Kidney tubule cell (primary cell): ENCODE data around the gene STOX1.
A peak's percentile ranks its signal among the peaks of the same experiment; 100 is the strongest.
"Not testable (repeated sequence)": the region's sequence is repeated elsewhere in the genome, so short reads cannot be mapped to it uniquely, and the experiment has no call there.

ENCODE experiments used
- DNase-seq: peaks from one replicate; pipeline ENCODE4 v3.0.0-alpha.2; 2018; ENCODE audit warnings: low spot score

Gene STOX1

GRCh38 chr10:68826764-68827591 lies at the start of gene STOX1:
Gene STOX1, plus strand, starts transcription at chr10:68827531. Its CDS starts 93 bp downstream, at chr10:68827624.
- DNase-seq = peak; percentile 62

DNA sequence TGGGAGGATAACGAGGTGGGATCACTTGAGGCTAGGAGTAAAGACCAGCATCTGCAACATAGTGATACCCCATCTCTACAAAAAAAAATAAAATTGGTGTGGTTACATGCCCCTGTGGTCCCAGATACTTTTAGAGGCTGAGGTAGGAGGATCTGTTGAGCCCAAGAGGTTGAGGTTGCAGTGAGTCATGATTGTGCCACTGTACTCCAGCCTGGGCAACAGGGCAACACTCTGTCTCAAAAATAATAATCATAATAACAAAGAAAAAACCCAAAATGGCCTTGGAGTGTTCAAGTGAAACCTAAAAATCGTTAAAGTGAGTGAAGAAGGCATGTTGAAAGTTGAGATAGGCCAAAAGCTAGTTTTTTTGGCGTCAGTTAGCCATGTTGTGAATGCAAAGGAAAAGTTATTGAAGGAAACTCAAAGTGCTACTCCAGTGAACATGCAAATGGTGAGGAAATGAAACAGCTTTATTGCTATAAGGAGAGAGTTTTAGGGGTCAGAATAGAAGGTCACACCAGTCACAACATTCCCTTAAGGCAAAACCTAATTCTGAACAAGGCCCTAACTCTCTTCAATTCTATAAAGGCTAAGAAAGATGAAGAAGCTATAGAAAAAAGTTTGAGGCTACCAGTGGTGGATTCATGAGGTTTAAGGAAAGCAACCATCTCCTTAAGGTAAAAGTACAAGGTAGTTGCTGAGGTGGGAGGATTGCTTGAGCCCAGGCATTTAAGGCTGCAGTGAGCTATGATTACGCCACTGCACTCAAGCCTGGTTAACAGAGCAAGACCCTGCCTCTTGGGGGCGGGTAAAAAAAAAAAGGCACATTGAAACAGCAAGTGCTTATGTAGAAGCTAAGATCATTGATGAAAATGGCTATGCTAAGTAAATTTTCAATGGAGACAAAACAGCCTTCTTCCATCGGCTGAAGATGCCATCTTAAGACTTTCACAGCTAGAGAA lies 45.4 kb upstream of the STOX1 start:
- DNase-seq = no peak

DNA sequence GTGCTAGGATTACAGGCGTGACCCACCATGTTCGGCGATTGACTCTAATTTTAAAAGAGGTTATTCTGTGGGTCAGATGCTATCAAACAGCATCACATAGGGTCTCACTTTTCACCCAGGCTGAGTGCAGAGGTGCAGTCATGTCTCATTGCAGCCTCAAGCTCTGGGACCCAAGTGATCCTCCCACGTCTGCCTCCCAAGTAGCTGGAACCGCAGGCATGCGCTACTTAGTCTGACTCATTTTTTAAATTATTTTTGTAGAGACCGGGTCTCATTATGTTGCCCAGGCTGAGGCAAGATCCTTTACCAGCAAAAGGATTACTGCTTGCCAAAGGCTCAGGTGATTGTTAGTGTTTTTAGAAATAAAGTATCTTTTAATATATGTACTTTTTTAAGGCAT lies 42.9 kb upstream of the STOX1 start:
- DNase-seq = no peak

DNA sequence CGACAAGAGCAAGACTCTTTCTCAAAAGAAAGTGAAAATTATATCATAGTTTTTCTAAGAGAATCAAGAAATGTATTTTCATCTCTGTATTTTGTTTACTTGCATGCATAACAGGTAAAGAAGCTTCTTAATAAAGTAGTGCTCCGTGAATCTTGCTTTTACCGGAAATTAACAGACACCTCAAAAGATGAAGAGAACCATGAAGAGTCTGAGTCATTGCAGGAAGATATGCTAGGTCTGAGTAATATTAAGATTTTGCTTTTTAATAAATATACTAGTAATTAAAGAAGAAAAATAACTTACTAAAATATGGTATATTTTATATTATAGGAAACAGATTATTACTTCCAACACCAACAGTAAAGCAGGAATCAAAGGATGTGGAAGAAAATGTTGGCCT lies 39.5 kb upstream of the STOX1 start:
- no peak for DNase-seq

- DNase-seq = no peak
Measured at GRCh38 chr10:68790476-68790875, 36.9 kb upstream of the STOX1 start.

DNA sequence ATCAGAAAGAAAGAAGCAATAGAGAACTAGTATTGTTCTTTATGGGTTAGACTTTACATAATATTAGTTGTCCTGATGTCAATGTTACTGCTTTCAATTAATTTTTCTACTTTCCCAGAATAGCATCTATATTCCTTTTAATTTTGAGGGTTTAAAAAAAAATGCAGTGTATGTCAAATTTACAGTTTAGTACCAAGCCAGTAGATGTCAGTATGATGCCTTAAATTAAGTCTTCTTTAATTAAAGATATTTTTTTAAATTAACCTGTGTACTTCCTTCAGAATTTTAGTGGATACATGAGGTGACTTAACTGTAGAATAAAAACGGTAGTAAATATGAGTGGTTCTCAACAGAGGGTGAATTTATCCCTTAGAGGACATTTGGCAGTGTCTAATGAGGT lies 35.2 kb upstream of the STOX1 start:
- no peak for DNase-seq

DNA sequence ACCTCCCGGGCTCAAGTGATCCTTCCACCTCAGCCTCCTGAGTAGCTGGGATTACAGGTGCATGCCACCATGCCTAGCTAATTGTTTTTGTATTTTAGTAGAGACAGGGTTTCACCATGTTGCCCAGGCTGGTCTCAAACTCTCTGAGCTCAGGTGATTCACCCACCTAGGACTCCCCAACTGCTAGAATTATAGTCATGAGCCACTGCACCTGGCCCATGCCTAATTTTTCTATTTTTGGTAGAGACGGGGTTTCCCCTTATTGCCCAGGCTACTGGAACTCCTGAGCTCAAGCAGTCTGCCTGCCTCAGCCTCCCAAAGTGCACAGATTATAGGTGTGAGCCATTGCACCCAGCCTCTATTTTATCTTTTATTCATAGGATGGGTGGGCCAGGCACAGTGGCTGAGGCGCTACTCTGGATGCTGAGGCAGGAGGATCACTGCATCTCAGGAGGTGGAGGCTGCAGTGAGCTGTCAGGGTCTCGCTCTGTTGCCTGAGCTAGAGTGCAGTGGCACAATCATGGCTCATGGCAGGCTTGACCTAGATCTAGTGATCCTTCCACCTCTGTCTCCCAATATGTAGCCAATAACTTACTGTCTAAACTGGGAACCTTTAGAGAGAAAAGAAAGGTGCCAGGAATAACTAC lies 31.3 kb upstream of the STOX1 start:
- DNase-seq = peak; percentile 30

DNA sequence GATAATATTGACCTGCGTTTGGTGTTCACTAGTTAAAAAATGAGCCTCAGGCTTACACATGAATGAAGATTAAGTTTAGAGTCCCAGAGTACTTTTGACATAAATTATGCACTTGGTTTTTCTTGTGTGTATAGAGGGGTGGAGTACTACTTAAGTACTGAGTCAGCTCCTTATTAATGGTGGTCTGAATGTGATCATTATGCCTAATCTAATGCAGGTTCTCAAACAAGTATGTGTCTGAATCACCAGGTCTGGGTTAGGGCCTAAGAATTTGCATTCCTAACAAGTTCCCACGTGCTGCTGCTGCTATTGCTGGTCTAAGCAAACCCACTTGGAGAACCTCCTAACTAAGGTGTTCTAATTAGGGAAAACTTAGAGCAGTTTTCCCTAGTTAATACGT lies 30.7 kb upstream of the STOX1 start:
- peak; percentile 44 for DNase-seq

DNA sequence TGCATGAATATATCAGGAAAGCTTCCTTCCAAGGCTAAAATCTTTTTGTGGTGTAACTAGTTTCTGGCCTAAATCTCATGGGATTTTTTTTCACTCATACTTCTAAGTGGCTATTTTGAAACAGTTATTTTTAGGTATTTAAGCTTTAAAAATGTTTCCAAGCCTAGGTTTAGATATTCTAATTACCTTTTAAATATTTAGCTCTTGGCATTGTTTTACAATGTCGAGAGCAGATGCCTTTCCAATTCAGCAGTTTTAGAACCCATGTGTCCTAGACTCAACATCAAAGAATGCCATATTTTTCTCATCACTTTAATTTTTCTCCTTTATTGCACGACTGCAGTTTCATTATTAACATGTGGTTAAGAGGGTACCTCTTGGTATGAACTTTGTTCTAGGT lies 27.1 kb upstream of the STOX1 start:
- DNase-seq = peak; percentile 33

GRCh38 chr10:68804692-68805091 lies 22.6 kb upstream of the STOX1 start:
- DNase-seq = no peak

- not testable (repeated sequence) for DNase-seq
Measured at GRCh38 chr10:68810830-68811229, 16.5 kb upstream of the STOX1 start.

DNA sequence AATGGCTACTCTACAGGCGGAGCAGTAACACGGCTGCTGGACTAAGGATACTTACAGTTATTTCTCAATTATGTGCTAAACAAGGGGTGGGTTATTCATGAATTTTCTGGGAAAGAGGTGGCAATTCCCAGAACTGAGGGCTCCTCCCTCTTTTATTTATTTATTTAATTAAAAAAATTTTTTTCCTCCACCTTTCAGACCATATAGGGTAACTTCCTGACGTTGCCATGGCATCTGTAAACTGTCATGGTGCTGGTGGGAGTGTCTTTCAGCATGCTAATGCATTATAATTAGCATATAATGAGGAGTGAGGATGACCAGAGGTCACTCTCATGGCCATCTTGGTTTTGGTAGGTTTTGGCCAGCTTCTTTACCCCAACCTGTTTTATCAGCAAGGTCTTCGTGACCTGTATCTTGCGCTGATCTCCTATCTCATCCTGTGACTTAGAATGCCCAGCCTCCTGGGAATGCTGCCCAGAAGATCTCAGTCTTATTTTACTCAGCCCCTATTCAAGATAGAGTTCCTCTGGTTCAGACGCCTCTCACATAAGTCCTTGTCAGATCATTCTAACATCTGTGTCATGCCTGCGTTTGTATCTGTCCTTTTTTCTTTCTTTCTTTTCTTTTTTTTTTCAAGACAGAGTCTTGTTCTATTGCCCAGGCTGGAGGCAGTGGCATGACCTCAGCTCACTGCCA lies 15.9 kb upstream of the STOX1 start:
- DNase-seq = no peak

DNA sequence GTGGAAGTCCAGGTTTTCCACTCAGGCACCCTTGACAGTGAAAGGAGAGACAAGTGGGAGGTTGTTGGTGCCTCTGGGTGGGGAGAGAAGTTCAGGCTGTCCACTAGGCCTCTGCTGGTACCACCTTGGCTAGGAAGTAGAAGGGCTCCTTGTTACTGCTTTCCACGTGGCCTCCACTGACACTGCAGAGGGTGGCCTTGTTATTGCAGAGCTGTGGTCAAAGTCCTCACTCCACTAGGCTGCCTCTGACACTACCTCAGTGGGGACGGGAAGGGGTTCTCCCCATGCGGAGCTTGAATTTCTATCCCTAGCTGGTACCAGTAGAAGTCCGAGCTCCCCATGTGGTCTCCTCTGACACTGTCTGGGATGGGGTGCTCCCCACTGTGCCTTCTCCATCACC lies 14.9 kb upstream of the STOX1 start:
- DNase-seq = no peak

GRCh38 chr10:68813559-68813958 lies 13.8 kb upstream of the STOX1 start:
- no peak for DNase-seq

GRCh38 chr10:68816796-68817412 lies 10.4 kb upstream of the STOX1 start:
- DNase-seq = no peak

DNA sequence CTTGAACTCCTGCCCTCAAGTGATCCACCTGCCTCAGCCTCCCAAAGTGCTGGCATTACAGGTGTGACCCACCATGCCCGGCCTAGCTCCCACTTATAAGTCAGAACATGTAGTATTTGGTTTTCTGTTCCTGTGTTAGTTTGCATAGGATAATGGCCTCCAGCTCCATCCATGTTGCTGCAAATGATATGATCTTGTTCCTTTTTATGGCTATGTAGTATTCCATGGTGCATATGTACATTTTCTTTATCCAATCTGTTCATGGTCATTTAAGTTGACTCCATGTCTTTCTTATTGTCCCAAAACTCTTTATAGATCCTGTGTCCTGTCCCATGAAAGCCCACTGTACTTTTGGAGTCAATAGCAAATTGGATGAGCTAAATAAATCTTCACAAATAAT lies 7.0 kb upstream of the STOX1 start:
- DNase-seq = not testable (repeated sequence)

- DNase-seq = not testable (repeated sequence)
Measured at GRCh38 chr10:68822626-68823025, 4.7 kb upstream of the STOX1 start.

DNA sequence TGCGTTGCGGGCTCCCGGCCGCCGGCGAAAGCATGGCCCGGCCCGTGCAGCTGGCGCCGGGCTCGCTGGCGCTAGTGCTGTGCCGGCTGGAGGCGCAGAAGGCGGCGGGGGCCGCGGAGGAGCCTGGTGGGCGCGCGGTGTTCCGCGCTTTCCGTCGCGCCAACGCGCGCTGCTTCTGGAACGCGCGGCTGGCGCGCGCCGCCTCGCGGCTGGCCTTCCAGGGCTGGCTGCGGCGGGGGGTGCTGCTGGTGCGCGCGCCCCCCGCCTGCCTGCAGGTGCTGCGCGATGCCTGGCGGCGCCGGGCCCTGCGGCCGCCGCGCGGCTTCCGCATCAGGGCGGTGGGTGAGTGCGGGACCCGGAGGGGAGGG lies 245 bp downstream of the STOX1 start:
- not testable (repeated sequence) for DNase-seq

- DNase-seq = not testable (repeated sequence)
Measured at GRCh38 chr10:68828083-68828601, 811 bp downstream of the STOX1 start.

DNA sequence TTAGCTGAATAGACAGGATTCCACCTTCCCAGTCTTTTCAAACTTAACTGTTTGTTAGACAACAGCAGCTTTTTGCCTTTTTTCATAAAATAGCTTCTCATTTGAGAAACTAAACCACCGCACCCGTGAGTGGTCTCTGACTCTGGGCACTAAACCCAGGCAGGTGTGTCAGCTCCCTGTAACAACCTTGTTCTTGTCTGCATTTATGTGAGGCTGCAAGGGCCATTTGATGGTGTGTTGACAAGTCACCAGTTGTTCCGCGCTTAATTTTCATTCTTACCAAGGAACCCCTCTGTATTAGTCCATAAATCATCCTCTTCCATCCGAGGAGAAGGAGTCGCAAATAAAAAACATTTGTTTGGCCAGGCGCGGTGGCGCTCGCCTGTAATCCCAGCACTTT lies 1.5 kb downstream of the STOX1 start:
- no peak for DNase-seq

DNA sequence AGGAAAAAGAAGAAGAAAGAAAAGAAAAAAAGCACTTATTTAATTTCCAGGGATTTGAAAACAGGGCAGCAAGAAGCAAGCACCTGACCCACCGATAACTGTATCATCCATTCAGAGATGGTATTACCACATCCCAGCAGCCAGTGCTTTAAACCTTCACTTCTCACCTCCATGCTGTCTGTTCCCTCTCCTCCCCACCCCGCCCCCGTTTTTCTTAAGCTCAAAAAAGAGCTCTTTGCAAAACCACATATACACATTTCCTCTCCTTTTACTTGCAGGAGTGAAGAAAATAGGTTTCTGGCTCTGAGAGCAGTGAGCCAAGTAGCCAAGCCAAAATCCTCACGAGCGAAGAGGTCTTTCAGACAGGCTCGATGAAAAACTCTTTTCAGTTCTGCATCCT lies 2.2 kb downstream of the STOX1 start:
- no peak for DNase-seq
